ES-I3 (cell line): ENCODE measurements around the gene C15orf39.
"Not testable (repeated sequence)": the region's sequence is repeated elsewhere in the genome, so short reads cannot be mapped to it uniquely, and the experiment has no call there.

Experiments used
- H3K36me3 ChIP-seq: 2 replicates; pipeline ENCODE4 v1.6.1; 2013; ENCODE audit warnings: mild to moderate bottlenecking, low read length, control low read depth, moderate library complexity; ENCODE audit not compliant: insufficient read depth
- H3K4me1 ChIP-seq: 2 replicates; pipeline ENCODE4 v1.6.1; 2013; ENCODE audit warnings: mild to moderate bottlenecking, control low read depth, low read length; ENCODE audit not compliant: insufficient read depth
- H3K9ac ChIP-seq: 2 replicates; pipeline ENCODE4 v1.6.1; 2013; ENCODE audit warnings: low read depth, mild to moderate bottlenecking, low read length, moderate library complexity
- H3K9me3 ChIP-seq: 2 replicates; pipeline ENCODE4 v1.6.1; 2013; ENCODE audit warnings: mild to moderate bottlenecking, low read length, moderate library complexity; ENCODE audit not compliant: control insufficient read depth, insufficient read depth

C15orf39 gene

GRCh38 chr15:75252285-75252684 is 50.6 kb downstream of the C15orf39 start:
- H3K9me3 ChIP-seq, H3K9ac ChIP-seq, H3K36me3 ChIP-seq: not testable (repeated sequence)
- peaks cover 16% of the 10 kb centered on the region; the same call in 1 of the 2 replicates for H3K4me1 ChIP-seq

GRCh38 chr15:75258034-75258433 is 56.4 kb downstream of the C15orf39 start, which contains the start of gene GOLGA6C:
Gene GOLGA6C, plus strand, starts transcription at chr15:75258334. Its CDS starts 265 bp downstream, at chr15:75258599.
- H3K36me3 ChIP-seq, H3K4me1 ChIP-seq, H3K9me3 ChIP-seq, H3K9ac ChIP-seq: not testable (repeated sequence)

DNA sequence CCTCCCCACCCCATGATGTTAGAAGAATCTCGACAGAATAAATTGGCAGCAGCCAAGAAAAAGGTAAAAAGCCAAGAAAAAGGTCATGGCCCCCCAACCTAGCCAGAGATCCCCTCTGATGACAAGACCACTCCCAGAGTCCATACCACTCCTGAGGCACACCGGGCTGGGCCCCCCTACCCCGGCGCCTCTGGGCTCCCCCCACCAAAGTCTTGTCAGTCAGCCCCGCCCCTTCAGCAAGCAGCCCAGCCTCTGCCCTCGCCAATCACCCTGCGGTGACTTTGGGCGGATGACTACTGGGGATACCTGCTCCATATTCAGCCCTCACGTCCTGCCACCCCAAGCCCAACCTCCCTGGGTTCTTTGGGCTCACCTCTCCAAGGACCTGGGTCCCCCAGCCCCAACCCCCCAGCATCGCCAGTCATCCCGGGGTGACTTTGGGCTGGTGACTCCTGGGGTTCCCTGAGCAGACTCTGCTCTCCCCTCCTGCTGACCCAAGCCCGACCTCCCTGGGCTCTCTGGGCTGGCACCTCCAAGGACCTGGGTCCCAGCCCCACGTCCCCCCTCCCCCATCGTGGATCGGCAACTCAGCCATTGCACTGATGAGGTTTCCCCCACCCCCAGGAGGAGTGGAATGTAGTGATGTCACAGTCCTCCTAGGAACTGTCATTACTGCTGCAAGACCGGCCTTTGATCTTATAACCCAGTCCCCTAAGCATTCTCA is 57.1 kb downstream of the C15orf39 start:
- H3K4me1 ChIP-seq, H3K36me3 ChIP-seq, H3K9me3 ChIP-seq, H3K9ac ChIP-seq: not testable (repeated sequence)

GRCh38 chr15:75259873-75260272 is 58.2 kb downstream of the C15orf39 start:
- not testable (repeated sequence) for H3K9me3 ChIP-seq, H3K9ac ChIP-seq, H3K4me1 ChIP-seq, H3K36me3 ChIP-seq
